AG04450 (cell line): ENCODE results near the gene PRR16. TPM values are rescaled to one million over a fixed set of nuclear protein-coding genes. Genes with fewer than 3 reads are reported as not detected.

Source experiments
- CTCF ChIA-PET: fragments of 300-600, 350-600 bp; formaldehyde crosslinking; extraction: SDS; loops from one replicate; lab custom pipeline; 2022; ENCODE audit warnings: antibody characterized with exemption, inconsistent platforms; lab: Charles Lee
- POLR2A ChIA-PET: fragments of 350-600 bp; formaldehyde crosslinking; extraction: SDS; loops from one replicate; lab custom pipeline; 2021; ENCODE audit warnings: antibody characterized with exemption, inconsistent platforms; lab: Yijun Ruan, JAX
- DNase-seq: peaks from one replicate; pipeline ENCODE4 v3.0.0-alpha.2; 2011; ENCODE audit warnings: low read depth, low spot score
- H3K27ac ChIP-seq: one replicate; pipeline ENCODE4 v1.5.1; 2012; ENCODE audit warnings: low read depth, low read length, control low read depth
- H3K27me3 ChIP-seq: one replicate; pipeline ENCODE4 v1.6.0; 2012; ENCODE audit warnings: low read length; ENCODE audit not compliant: control insufficient read depth, insufficient read depth
- H3K4me3 ChIP-seq: 2 replicates; pipeline ENCODE4 v1.5.1; 2011; ENCODE audit warnings: mild to moderate bottlenecking, low read depth, low read length, control low read depth
- H3K9me3 ChIP-seq: 2 replicates; pipeline ENCODE4 v1.5.1; 2012; ENCODE audit warnings: low read length; ENCODE audit not compliant: control insufficient read depth, insufficient read depth
- CTCF ChIP-seq: IDR thresholded peaks from 2 replicates; pipeline ENCODE4 v1.5.1; 2011; ENCODE audit warnings: low read depth, low read length, control low read depth, inconsistent platforms
- polyA plus RNA-seq: library from polyadenylated mRNA; depleted of rRNA; stranded (reverse); fragments of >200 nt; gene quantifications from 2 replicates; pipeline ENCODE4 v1.2.3, GENCODE V29; 2011

The PRR16 gene
- polyA plus RNA-seq, 1 experiment, result 26.8 TPM

- no peak overlapping the region for H3K4me3 ChIP-seq
- ChIA-PET POLR2A (no interaction called here), CTCF (interaction anchor here (0.9 kb wide), 1 partner anchor 14 kb away, joined by 3 read pairs; no protein-coding TSS in a partner anchor)
- no peak overlapping the region for H3K27ac ChIP-seq
- TF ChIP-seq CTCF, result no peak
- no peaks in the 10 kb centered on the region for H3K27me3 ChIP-seq
- H3K9me3 ChIP-seq, result no peaks in the 10 kb centered on the region
- no peak for DNase-seq
Measured at GRCh38 chr5:120517607-120518252, 53.6 kb downstream of the PRR16 start.

- TF ChIP-seq CTCF, result no peak
- ChIA-PET CTCF (interaction anchor here (0.9 kb wide), 1 partner anchor 13 kb away, joined by 3 read pairs; no protein-coding TSS in a partner anchor), POLR2A (no interaction called here)
- DNase-seq, result no peak
- Histone ChIP-seq H3K27me3 (no peaks in the 10 kb centered on the region), H3K27ac (no peak overlapping the region), H3K9me3 (no peaks in the 10 kb centered on the region), H3K4me3 (no peak overlapping the region)
Measured at GRCh38 chr5:120518581-120518980, 54.5 kb downstream of the PRR16 start.

GRCh38 chr5:120527251-120527650 lies 63.2 kb downstream of the PRR16 start:
- TF ChIP-seq CTCF, result no peak
- POLR2A ChIA-PET, result no interaction called here
- H3K27ac ChIP-seq, result no peak overlapping the region
- H3K4me3 ChIP-seq, result no peak overlapping the region
- H3K9me3 ChIP-seq, result no peaks in the 10 kb centered on the region
- H3K27me3 ChIP-seq, result no peaks in the 10 kb centered on the region
- CTCF ChIA-PET, result no interaction called here
- DNase-seq, result no peak

- DNase-seq, result no peak
Measured at GRCh38 chr5:120528609-120529008, 64.5 kb downstream of the PRR16 start.

More at GRCh38 chr5:120528609-120529008, 64.5 kb downstream of the PRR16 start:
- POLR2A ChIA-PET, result no interaction called here
- CTCF ChIA-PET, result no interaction called here
- no peak for TF ChIP-seq CTCF
- H3K4me3 ChIP-seq, result no peak overlapping the region
- H3K27ac ChIP-seq, result no peak overlapping the region
- no peaks in the 10 kb centered on the region for H3K9me3 ChIP-seq
- no peaks in the 10 kb centered on the region for H3K27me3 ChIP-seq
